HCT116 (cell line): ENCODE results near the gene CPED1. TPM values are rescaled to one million over a fixed set of nuclear protein-coding genes. Genes with fewer than 3 reads are reported as not detected.

Experiments used
- ATAC-seq: fragments of 200-7000 bp; cut with Tn5 transposase; 2 replicates; pipeline ENCODE4 v1.9.1; 2020; ENCODE audit warnings: mild to moderate bottlenecking, moderate library complexity
- BruUV-seq: library from RNA; stranded (reverse); fragments of 400-500 nt; replicated peaks from 2 replicates; lab custom pipeline; 2021; lab: Mats Ljungman, UMichigan
- CTCF ChIA-PET: fragments of 300-600 bp; sonication (Branson Sonifier 250); formaldehyde crosslinking; loops from one replicate; lab custom pipeline; 2021; ENCODE audit warnings: antibody characterized with exemption; lab: Charles Lee
- POLR2A ChIA-PET: fragments of 300-600, 350-600 bp; sonication (Branson Sonifier 250); formaldehyde crosslinking; loops from one replicate; lab custom pipeline; 2021; ENCODE audit warnings: antibody characterized with exemption; lab: Charles Lee
- RAD21 ChIA-PET, 2 experiments: fragments of 300-600 bp; sonication (Branson Sonifier 250); formaldehyde crosslinking; loops; one replicate each; lab custom pipeline; 2023; ENCODE audit warnings: low total read pairs in 2 of 2; ENCODE audit not compliant: uncharacterized antibody in 2 of 2, unreplicated experiment in 2 of 2, low non-redundant PET in 1 of 2; lab: Charles Lee
- DNase-seq: peaks from one replicate; pipeline ENCODE4 v3.0.0-alpha.2; 2010; ENCODE audit warnings: low read depth, low spot score
- H2AFZ ChIP-seq: fragments of 200-600 bp; shearing (Covaris generic), sonication (generic); 2 replicates; pipeline ENCODE4 v1.6.1; 2017; ENCODE audit warnings: low read depth, mixed run types, mixed read lengths, antibody characterized with exemption, low read length; ENCODE audit not compliant: poor library complexity, severe bottlenecking
- H3K27ac ChIP-seq: 2 replicates; pipeline ENCODE4 v1.5.1; 2012; ENCODE audit warnings: low read depth, low read length
- H3K27me3 ChIP-seq: fragments of 200-600 bp; sonication (generic); 2 replicates; pipeline ENCODE4 v1.6.1; 2016; ENCODE audit warnings: mixed run types, low read length, mixed read lengths; ENCODE audit not compliant: insufficient read depth
- H3K36me3 ChIP-seq, 2 experiments: fragments of 200-500 bp in 1 of 2; fragments of 200-600 bp in 1 of 2; sonication (Bioruptor generic) in 1 of 2; sonication (generic) in 1 of 2; 2 replicates each; pipeline versions ENCODE4 v1.5.1 to v1.6.1; 2014 to 2016; ENCODE audit warnings: low read length in 2 of 2, inconsistent platforms in 1 of 2, mixed read lengths in 1 of 2, mixed run types in 1 of 2; ENCODE audit not compliant: insufficient read depth in 2 of 2, control insufficient read depth in 1 of 2
- H3K4me1 ChIP-seq, 2 experiments: fragments of 200-600 bp in 1 of 2; sonication (generic) in 1 of 2; 2 replicates each; pipeline versions ENCODE4 v1.5.1 to v1.6.1; 2012 to 2017; ENCODE audit warnings: low read length in 2 of 2, inconsistent platforms in 1 of 2, mild to moderate bottlenecking in 1 of 2, mixed read lengths in 1 of 2, mixed run types in 1 of 2, moderate library complexity in 1 of 2; ENCODE audit not compliant: insufficient read depth in 2 of 2, control insufficient read depth in 1 of 2
- H3K4me2 ChIP-seq: fragments of 200-600 bp; sonication (generic); 2 replicates; pipeline ENCODE4 v1.6.1; 2017; ENCODE audit warnings: mixed run types, low read length, mixed read lengths
- H3K4me3 ChIP-seq, 2 experiments: fragments of 200-600 bp in 1 of 2; sonication (generic) in 1 of 2; replicated peaks in 1 of 2; 2 replicates each; pipeline ENCODE4 v1.5.1; 2011 to 2016; ENCODE audit warnings: low read length in 2 of 2, control low read depth in 1 of 2, low read depth in 1 of 2, mild to moderate bottlenecking in 1 of 2, mixed read lengths in 1 of 2, mixed run types in 1 of 2
- H3K79me2 ChIP-seq: fragments of 200-600 bp; sonication (generic); 2 replicates; pipeline ENCODE4 v1.6.1; 2017; ENCODE audit warnings: mild to moderate bottlenecking, mixed run types, low read length, moderate library complexity, mixed read lengths; ENCODE audit not compliant: insufficient read depth
- H3K9ac ChIP-seq: fragments of 200-600 bp; sonication (generic); 2 replicates; pipeline ENCODE4 v1.6.1; 2016; ENCODE audit warnings: low read length, mixed read lengths
- H3K9me2 ChIP-seq: fragments of 200-600 bp; sonication (generic), shearing (Covaris generic); 2 replicates; pipeline ENCODE4 v1.6.1; 2017; ENCODE audit warnings: mixed run types, mild to moderate bottlenecking, moderate library complexity; ENCODE audit not compliant: insufficient read depth
- H3K9me3 ChIP-seq, 2 experiments: fragments of 200-500 bp in 1 of 2; fragments of 200-600 bp in 1 of 2; sonication (Bioruptor generic) in 1 of 2; sonication (generic) in 1 of 2; 2 replicates each; pipeline ENCODE4 v1.6.1; 2014 to 2017; ENCODE audit warnings: low read length in 2 of 2, mixed read lengths in 2 of 2, inconsistent platforms in 1 of 2, low read depth in 1 of 2, mild to moderate bottlenecking in 1 of 2, mixed run types in 1 of 2, moderate library complexity in 1 of 2; ENCODE audit not compliant: control insufficient read depth in 1 of 2, insufficient read depth in 1 of 2
- H4K20me1 ChIP-seq: fragments of 200-600 bp; sonication (generic), shearing (Covaris generic); 2 replicates; pipeline ENCODE4 v1.6.1; 2017; ENCODE audit warnings: mixed run types, mild to moderate bottlenecking, moderate library complexity; ENCODE audit not compliant: insufficient read depth
- CBX3 ChIP-seq: IDR thresholded peaks from 2 replicates; pipeline ENCODE4 v1.6.1; 2012; ENCODE audit warnings: low read depth
- CEBPB ChIP-seq: IDR thresholded peaks from 2 replicates; pipeline ENCODE4 v1.6.1; 2012; ENCODE audit warnings: low read depth
- EGR1 ChIP-seq: IDR thresholded peaks from 2 replicates; pipeline ENCODE4 v1.6.1; 2012; ENCODE audit warnings: low read depth
- ELF1 ChIP-seq: IDR thresholded peaks from 2 replicates; pipeline ENCODE4 v1.6.1; 2012; ENCODE audit warnings: low read depth, borderline replicate concordance
- EZH2phosphoT487 ChIP-seq: fragments of 200-600 bp; IDR thresholded peaks from 2 replicates; pipeline ENCODE4 v1.6.1; 2018; ENCODE audit warnings: antibody characterized with exemption, borderline replicate concordance
- JUND ChIP-seq: IDR thresholded peaks from 2 replicates; pipeline ENCODE4 v1.6.1; 2012
- POLR2A ChIP-seq: IDR thresholded peaks from 2 replicates; pipeline ENCODE4 v1.7.0; 2011; ENCODE audit warnings: borderline replicate concordance; ENCODE audit not compliant: insufficient read depth, insufficient read length; ENCODE audit errors: extremely low read depth
- POLR2AphosphoS5 ChIP-seq: IDR thresholded peaks from 2 replicates; pipeline ENCODE4 v1.6.1; 2011; ENCODE audit warnings: mild to moderate bottlenecking, low read depth, low read length, moderate library complexity
- RAD21 ChIP-seq: IDR thresholded peaks from 2 replicates; pipeline ENCODE4 v1.6.1; 2012; ENCODE audit warnings: low read depth, mild to moderate bottlenecking
- SIN3A ChIP-seq: IDR thresholded peaks from 2 replicates; pipeline ENCODE4 v1.6.1; 2012; ENCODE audit warnings: low read depth
- SP1 ChIP-seq: IDR thresholded peaks from 2 replicates; pipeline ENCODE4 v1.6.1; 2012; ENCODE audit warnings: low read depth
- SRF ChIP-seq: IDR thresholded peaks from 2 replicates; pipeline ENCODE4 v1.6.1; 2012; ENCODE audit warnings: low read depth
- TCF7L2 ChIP-seq: IDR thresholded peaks from 2 replicates; pipeline ENCODE4 v1.7.0; 2011; ENCODE audit warnings: borderline replicate concordance, inconsistent platforms; ENCODE audit not compliant: insufficient read depth, insufficient read length; ENCODE audit errors: extremely low read depth
- YY1 ChIP-seq: IDR thresholded peaks from 2 replicates; pipeline ENCODE4 v1.6.1; 2011; ENCODE audit warnings: low read length, low read depth, moderate library complexity, mild to moderate bottlenecking; ENCODE audit not compliant: insufficient replicate concordance; ENCODE audit errors: extremely low read depth
- ZFX ChIP-seq: fragments of 450-650 bp; IDR thresholded peaks from 2 replicates; pipeline ENCODE4 v1.6.1; 2017
- ZNF274 ChIP-seq: fragments of 200-500 bp; sonication (Bioruptor generic); IDR thresholded peaks from 2 replicates; pipeline ENCODE4 v1.6.1; 2014; ENCODE audit warnings: mild to moderate bottlenecking, low read depth, low read length, inconsistent platforms
- intact Hi-C: fragments of 100-400 bp; cut with micrococcal nuclease; formaldehyde crosslinking; loops from 2 replicates; pipeline ENCODE4 v1.10.0; 2022
- total RNA-seq: library from RNA; stranded (reverse); gene quantifications from one replicate; pipeline ENCODE4 v1.2.1, GENCODE V29; 2021; ENCODE audit not compliant: unreplicated experiment
- TF ChIP-seq, protein P1 (sequence below): IDR thresholded peaks from 2 replicates; pipeline ENCODE4 v1.6.1; 2012
- TF ChIP-seq, protein P2 (sequence below): IDR thresholded peaks from 2 replicates; pipeline ENCODE4 v1.6.1; 2012
- TF ChIP-seq, protein P3 (sequence below): IDR thresholded peaks from 2 replicates; pipeline ENCODE4 v1.6.1; 2012; ENCODE audit warnings: low read depth
- TF ChIP-seq, protein P4 (sequence below): IDR thresholded peaks from 2 replicates; pipeline ENCODE4 v1.6.1; 2011; ENCODE audit warnings: mild to moderate bottlenecking, low read length, moderate library complexity; ENCODE audit not compliant: insufficient replicate concordance; ENCODE audit errors: extremely low read depth

Gene CPED1
- total RNA-seq, 1 experiment from 2014 or later, result 1.2 TPM

DNA sequence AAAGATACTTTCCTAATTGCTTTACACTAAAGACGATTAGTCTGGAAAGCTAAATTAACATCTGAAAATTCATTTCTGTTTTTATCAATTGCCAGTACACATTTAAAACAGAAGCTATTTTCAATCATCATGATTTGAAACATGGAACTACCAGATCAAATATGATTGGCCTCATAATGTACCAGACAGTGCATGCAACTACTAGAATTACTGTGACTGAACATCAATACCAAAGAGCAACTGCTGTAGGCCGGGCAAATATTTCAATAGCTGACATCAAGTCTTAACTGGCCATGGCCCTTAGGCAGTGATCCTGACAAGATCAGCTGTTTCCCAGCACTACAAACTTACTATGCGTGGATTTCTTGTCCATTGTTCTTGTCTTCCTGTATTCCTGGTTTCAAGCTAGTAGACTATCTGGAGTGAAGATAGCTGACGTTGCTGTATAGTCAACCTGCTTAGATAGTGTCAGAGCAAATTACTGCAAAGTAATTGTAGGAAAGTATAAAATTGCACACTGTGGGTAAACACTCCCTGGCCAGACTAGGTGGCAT, 318.6 kb downstream of the CPED1 start:
- Histone ChIP-seq H3K27me3 (no peaks in the 10 kb centered on the region), H3K9ac (0 out of 2 replicates have a peak overlapping the region, but pooled peaks have one; percentile 5), H3K9me3 (peaks cover 0 to 9% of the 10 kb centered on the region in 2 experiments; a peak in 1 of 4 replicates), H2AFZ (no peak overlapping the region), H3K36me3 (peaks cover 0 to 21% of the 10 kb centered on the region in 2 experiments; a peak in 2 of 4 replicates), H3K27ac (no peak overlapping the region), H4K20me1 (no peaks in the 10 kb centered on the region), H3K79me2 (no peaks in the 10 kb centered on the region), H3K4me3 (no peak overlapping the region), H3K4me2 (no peak overlapping the region), H3K4me1 (peaks cover 35 to 58% of the 10 kb centered on the region in 2 experiments), H3K9me2 (no peaks in the 10 kb centered on the region)
- no peak for ATAC-seq
- BruUV-seq, result no TSS peak
- TF ChIP-seq, protein P1, sequence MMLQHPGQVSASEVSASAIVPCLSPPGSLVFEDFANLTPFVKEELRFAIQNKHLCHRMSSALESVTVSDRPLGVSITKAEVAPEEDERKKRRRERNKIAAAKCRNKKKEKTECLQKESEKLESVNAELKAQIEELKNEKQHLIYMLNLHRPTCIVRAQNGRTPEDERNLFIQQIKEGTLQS, result no peak
- TF ChIP-seq EGR1 (no peak), JUND (no peak), RAD21 (no peak), SIN3A (no peak), SP1 (no peak), POLR2AphosphoS5 (no peak), EZH2phosphoT487 (no peak), ZNF274 (no peak), CBX3 (no peak; the same call in 1 of the 2 replicates), POLR2A (no peak), TCF7L2 (no peak), ZFX (no peak), SRF (no peak), YY1 (no peak), CEBPB (no peak), ELF1 (no peak)
- TF ChIP-seq, protein P2, sequence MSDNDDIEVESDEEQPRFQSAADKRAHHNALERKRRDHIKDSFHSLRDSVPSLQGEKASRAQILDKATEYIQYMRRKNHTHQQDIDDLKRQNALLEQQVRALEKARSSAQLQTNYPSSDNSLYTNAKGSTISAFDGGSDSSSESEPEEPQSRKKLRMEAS, result no peak
- TF ChIP-seq, protein P3, sequence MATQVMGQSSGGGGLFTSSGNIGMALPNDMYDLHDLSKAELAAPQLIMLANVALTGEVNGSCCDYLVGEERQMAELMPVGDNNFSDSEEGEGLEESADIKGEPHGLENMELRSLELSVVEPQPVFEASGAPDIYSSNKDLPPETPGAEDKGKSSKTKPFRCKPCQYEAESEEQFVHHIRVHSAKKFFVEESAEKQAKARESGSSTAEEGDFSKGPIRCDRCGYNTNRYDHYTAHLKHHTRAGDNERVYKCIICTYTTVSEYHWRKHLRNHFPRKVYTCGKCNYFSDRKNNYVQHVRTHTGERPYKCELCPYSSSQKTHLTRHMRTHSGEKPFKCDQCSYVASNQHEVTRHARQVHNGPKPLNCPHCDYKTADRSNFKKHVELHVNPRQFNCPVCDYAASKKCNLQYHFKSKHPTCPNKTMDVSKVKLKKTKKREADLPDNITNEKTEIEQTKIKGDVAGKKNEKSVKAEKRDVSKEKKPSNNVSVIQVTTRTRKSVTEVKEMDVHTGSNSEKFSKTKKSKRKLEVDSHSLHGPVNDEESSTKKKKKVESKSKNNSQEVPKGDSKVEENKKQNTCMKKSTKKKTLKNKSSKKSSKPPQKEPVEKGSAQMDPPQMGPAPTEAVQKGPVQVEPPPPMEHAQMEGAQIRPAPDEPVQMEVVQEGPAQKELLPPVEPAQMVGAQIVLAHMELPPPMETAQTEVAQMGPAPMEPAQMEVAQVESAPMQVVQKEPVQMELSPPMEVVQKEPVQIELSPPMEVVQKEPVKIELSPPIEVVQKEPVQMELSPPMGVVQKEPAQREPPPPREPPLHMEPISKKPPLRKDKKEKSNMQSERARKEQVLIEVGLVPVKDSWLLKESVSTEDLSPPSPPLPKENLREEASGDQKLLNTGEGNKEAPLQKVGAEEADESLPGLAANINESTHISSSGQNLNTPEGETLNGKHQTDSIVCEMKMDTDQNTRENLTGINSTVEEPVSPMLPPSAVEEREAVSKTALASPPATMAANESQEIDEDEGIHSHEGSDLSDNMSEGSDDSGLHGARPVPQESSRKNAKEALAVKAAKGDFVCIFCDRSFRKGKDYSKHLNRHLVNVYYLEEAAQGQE, result no peak
- TF ChIP-seq, protein P4, sequence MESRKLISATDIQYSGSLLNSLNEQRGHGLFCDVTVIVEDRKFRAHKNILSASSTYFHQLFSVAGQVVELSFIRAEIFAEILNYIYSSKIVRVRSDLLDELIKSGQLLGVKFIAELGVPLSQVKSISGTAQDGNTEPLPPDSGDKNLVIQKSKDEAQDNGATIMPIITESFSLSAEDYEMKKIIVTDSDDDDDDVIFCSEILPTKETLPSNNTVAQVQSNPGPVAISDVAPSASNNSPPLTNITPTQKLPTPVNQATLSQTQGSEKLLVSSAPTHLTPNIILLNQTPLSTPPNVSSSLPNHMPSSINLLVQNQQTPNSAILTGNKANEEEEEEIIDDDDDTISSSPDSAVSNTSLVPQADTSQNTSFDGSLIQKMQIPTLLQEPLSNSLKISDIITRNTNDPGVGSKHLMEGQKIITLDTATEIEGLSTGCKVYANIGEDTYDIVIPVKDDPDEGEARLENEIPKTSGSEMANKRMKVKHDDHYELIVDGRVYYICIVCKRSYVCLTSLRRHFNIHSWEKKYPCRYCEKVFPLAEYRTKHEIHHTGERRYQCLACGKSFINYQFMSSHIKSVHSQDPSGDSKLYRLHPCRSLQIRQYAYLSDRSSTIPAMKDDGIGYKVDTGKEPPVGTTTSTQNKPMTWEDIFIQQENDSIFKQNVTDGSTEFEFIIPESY, result no peak
- DNase-seq, result no peak
- POLR2A ChIA-PET, result no interaction called here
- RAD21 ChIA-PET, result no interaction called here
- intact Hi-C loops, result no loop called here
- CTCF ChIA-PET, result no interaction called here
